T-helper 2 cell treated with Interferon-gamma antibody and Interleukin-4, amounts not matched to agents 100 ng/mL and 5 ng/mL, for 36 hours (primary cell): ENCODE results near the gene TMEM33. TPM values are rescaled to one million over a fixed set of nuclear protein-coding genes. Genes with fewer than 3 reads are reported as not detected.

Experiments
- intact Hi-C: fragments of 100-400 bp; cut with micrococcal nuclease; formaldehyde crosslinking; loops from one replicate; pipeline ENCODE4 v1.15.1; 2023
- total RNA-seq: library from RNA; stranded (reverse); gene quantifications from 2 replicates; pipeline ENCODE4 v1.2.3, GENCODE V29; 2022

TMEM33 gene
- total RNA-seq, 1 donor from 2014 or later: 64.4 TPM

DNA sequence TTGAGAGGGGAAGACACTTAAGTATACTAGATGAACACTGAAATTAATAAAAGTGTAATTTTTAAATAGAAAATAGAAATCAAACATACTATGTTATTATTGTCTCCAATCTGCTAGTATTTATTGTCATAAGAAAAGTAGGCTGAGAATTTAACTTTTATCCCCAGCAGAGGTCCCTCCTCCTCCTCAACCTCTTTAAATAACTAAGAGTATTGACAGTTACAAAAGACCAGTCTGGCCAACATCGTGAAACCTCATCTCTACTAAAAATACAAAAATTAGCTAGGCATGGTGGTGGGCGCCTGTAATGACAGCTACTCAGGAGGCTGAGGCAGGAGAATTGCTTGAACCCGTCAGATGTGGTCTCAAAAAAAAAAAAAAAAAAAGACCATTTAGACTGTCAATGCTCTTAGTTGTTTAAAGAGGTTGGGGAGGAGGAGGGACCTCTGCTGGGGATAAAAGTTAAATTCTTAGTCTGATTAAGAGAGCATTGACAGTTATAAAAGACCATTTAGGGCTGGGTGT, 59.3 kb downstream of the TMEM33 start:
- intact Hi-C loops: no loop called here

- intact Hi-C loops: no loop called here
Observed at GRCh38 chr4:41998019-41998418, 62.8 kb downstream of the TMEM33 start.

DNA sequence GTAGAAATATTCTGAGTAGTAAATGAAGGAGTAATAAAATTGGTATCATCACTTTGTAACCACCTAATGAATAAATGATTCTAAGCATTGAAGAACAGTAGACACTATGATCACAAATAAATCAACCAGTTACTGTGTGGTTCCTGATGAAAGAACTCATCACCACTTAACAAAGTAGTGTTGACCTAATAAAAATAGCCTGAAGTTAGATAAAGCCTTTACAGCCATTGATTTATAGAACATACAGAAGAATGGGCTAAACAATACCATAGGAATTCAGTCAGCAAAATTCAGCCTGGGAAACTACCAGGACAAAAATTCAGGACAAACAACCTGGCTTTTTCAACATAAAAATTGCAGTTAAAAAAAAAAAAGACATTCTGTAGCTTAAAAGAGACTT, 64.1 kb downstream of the TMEM33 start:
- intact Hi-C loops: no loop called here

- intact Hi-C loops: no loop called here
Observed at GRCh38 chr4:42008011-42008786, 73.0 kb downstream of the TMEM33 start.

Other genes with a start within 250 kb of the TMEM33 start
- not detected in 2 replicates for gene PHOX2B, start 186.7 kb upstream of the TMEM33 start, total RNA-seq
- gene DCAF4L1, start 46.3 kb downstream of the TMEM33 start, total RNA-seq: 0.16 and 0.32 TPM in 2 replicates
- 33.5 and 34.0 TPM in 2 replicates for gene SLC30A9, start 55.1 kb downstream of the TMEM33 start, total RNA-seq
- gene BEND4, start 217.2 kb downstream of the TMEM33 start, total RNA-seq: 0.05 and 0.14 TPM in 2 replicates